IMR-90 (cell line): ENCODE results near the gene KRT3. TPM values are rescaled to one million over a fixed set of nuclear protein-coding genes. Genes with fewer than 3 reads are reported as not detected.

ENCODE experiments used
- ATAC-seq: fragments of 200-7000 bp; cut with Tn5 transposase; 2 replicates; pipeline ENCODE4 v1.9.1; 2020; ENCODE audit warnings: low read depth, mild to moderate bottlenecking, moderate library complexity
- BruUV-seq: library from RNA; stranded (reverse); fragments of 400-500 nt; replicated peaks from 2 replicates; lab custom pipeline; 2021; lab: Mats Ljungman, UMichigan
- CTCF ChIA-PET: fragments of 300-600 bp; formaldehyde crosslinking; extraction: SDS; loops from one replicate; lab custom pipeline; 2021; ENCODE audit warnings: antibody characterized with exemption; lab: Yijun Ruan, JAX
- POLR2A ChIA-PET: fragments of 300-600 bp; sonication (Branson Sonifier 250); formaldehyde crosslinking; loops from one replicate; lab custom pipeline; 2022; ENCODE audit warnings: antibody characterized with exemption; ENCODE audit not compliant: unreplicated experiment; lab: Charles Lee
- DNase-seq: peaks from one replicate; pipeline ENCODE4 v3.0.0; 2013
- H2AFZ ChIP-seq: replicated peaks from 2 replicates; pipeline ENCODE3; 2013; ENCODE audit warnings: low read length, mild to moderate bottlenecking; ENCODE audit not compliant: poor library complexity
- H2AK5ac ChIP-seq: 2 replicates; pipeline ENCODE4 v1.6.1; 2013; ENCODE audit warnings: low read depth, low read length, inconsistent platforms
- H2AK9ac ChIP-seq: replicated peaks from 2 replicates; pipeline ENCODE3; 2013; ENCODE audit warnings: mild to moderate bottlenecking, low read depth, low read length, moderate library complexity; ENCODE audit not compliant: poor library complexity
- H2BK120ac ChIP-seq: 2 replicates; pipeline ENCODE4 v1.6.1; 2013; ENCODE audit warnings: low read depth, low read length, inconsistent platforms
- H2BK15ac ChIP-seq: 3 replicates; pipeline ENCODE4 v1.6.1; 2013; ENCODE audit warnings: low read depth, low read length, inconsistent platforms
- H2BK20ac ChIP-seq: 2 replicates; pipeline ENCODE4 v1.6.1; 2013; ENCODE audit warnings: low read depth, mild to moderate bottlenecking, inconsistent platforms, low read length, moderate library complexity
- H2BK5ac ChIP-seq: 2 replicates; pipeline ENCODE4 v1.6.1; 2013; ENCODE audit warnings: mild to moderate bottlenecking, low read depth, low read length, inconsistent platforms; ENCODE audit not compliant: poor library complexity, severe bottlenecking
- H3K14ac ChIP-seq: replicated peaks from 2 replicates; pipeline ENCODE4 v1.6.1; 2013; ENCODE audit warnings: low read depth, low read length, inconsistent platforms
- H3K18ac ChIP-seq: 2 replicates; pipeline ENCODE4 v1.6.1; 2013; ENCODE audit warnings: low read depth, low read length, control low read depth
- H3K23ac ChIP-seq: 2 replicates; pipeline ENCODE4 v1.6.1; 2013; ENCODE audit warnings: low read depth, low read length, inconsistent platforms
- H3K27ac ChIP-seq: 2 replicates; pipeline ENCODE4 v1.5.1; 2013; ENCODE audit warnings: mild to moderate bottlenecking, control low read depth, low read length; ENCODE audit not compliant: insufficient read depth
- H3K27me3 ChIP-seq: 2 replicates; pipeline ENCODE4 v1.6.1; 2013; ENCODE audit warnings: low read length; ENCODE audit not compliant: control insufficient read depth, insufficient read depth
- H3K36me3 ChIP-seq: 2 replicates; pipeline ENCODE4 v1.6.1; 2013; ENCODE audit warnings: low read length, mixed read lengths; ENCODE audit not compliant: control insufficient read depth, insufficient read depth
- H3K4ac ChIP-seq: 2 replicates; pipeline ENCODE4 v1.6.1; 2013; ENCODE audit warnings: low read depth, low read length, inconsistent platforms
- H3K4me1 ChIP-seq: 2 replicates; pipeline ENCODE4 v1.6.1; 2013; ENCODE audit warnings: low read length, mixed read lengths; ENCODE audit not compliant: control insufficient read depth, insufficient read depth
- H3K4me2 ChIP-seq: 2 replicates; pipeline ENCODE4 v1.6.1; 2013; ENCODE audit warnings: low read depth, mild to moderate bottlenecking, control low read depth, low read length, moderate library complexity
- H3K4me3 ChIP-seq: 2 replicates; pipeline ENCODE4 v1.5.1; 2013; ENCODE audit warnings: low read depth, mild to moderate bottlenecking, control low read depth, low read length, moderate library complexity; ENCODE audit not compliant: insufficient read depth
- H3K56ac ChIP-seq: 2 replicates; pipeline ENCODE4 v1.6.1; 2013; ENCODE audit warnings: low read length, inconsistent platforms; ENCODE audit not compliant: insufficient read depth; ENCODE audit errors: extremely low read depth
- H3K79me1 ChIP-seq, 2 experiments: 2 replicates each; pipeline ENCODE4 v1.6.1; 2013; ENCODE audit warnings: low read length in 2 of 2, inconsistent platforms in 1 of 2, low read depth in 1 of 2
- H3K9ac ChIP-seq: 2 replicates; pipeline ENCODE4 v1.6.1; 2013; ENCODE audit warnings: low read depth, low read length, control low read depth
- H3K9me1 ChIP-seq: 2 replicates; pipeline ENCODE4 v1.6.1; 2013; ENCODE audit warnings: low read length, inconsistent platforms; ENCODE audit not compliant: insufficient read depth
- H3K9me3 ChIP-seq: 2 replicates; pipeline ENCODE4 v1.6.1; 2013; ENCODE audit warnings: low read length; ENCODE audit not compliant: control insufficient read depth, insufficient read depth
- H4K20me1 ChIP-seq: 2 replicates; pipeline ENCODE4 v1.6.1; 2013; ENCODE audit warnings: low read length, inconsistent platforms; ENCODE audit not compliant: insufficient read depth
- H4K5ac ChIP-seq: 2 replicates; pipeline ENCODE4 v1.6.1; 2013; ENCODE audit warnings: mild to moderate bottlenecking, low read depth, low read length, control low read depth
- H4K8ac ChIP-seq, 2 experiments: 2 replicates each; pipeline ENCODE4 v1.6.1; 2013; ENCODE audit warnings: low read depth in 2 of 2, low read length in 2 of 2, control low read depth in 1 of 2, inconsistent platforms in 1 of 2
- H4K91ac ChIP-seq: 2 replicates; pipeline ENCODE4 v1.6.1; 2013; ENCODE audit warnings: low read depth, low read length, inconsistent platforms; ENCODE audit not compliant: insufficient read depth
- BHLHE40 ChIP-seq: fragments of 150-350 bp; IDR thresholded peaks from 2 replicates; pipeline ENCODE4 v1.6.1; 2016; ENCODE audit warnings: mild to moderate bottlenecking, low read depth, low read length
- CEBPB ChIP-seq: IDR thresholded peaks from 2 replicates; pipeline ENCODE4 v1.6.1; 2012; ENCODE audit warnings: low read depth, low read length, improper control_type of control experiment
- CHD1 ChIP-seq: IDR thresholded peaks from 2 replicates; pipeline ENCODE4 v1.6.1; 2012; ENCODE audit warnings: low read depth, low read length, improper control_type of control experiment
- MAFK ChIP-seq: IDR thresholded peaks from 2 replicates; pipeline ENCODE4 v1.6.1; 2012; ENCODE audit warnings: low read depth, low read length, improper control_type of control experiment
- MAZ ChIP-seq: IDR thresholded peaks from 2 replicates; pipeline ENCODE4 v1.6.1; 2012; ENCODE audit warnings: low read depth, mild to moderate bottlenecking, low read length, improper control_type of control experiment, moderate library complexity, borderline replicate concordance
- MXI1 ChIP-seq: IDR thresholded peaks from 2 replicates; pipeline ENCODE4 v1.6.1; 2012; ENCODE audit warnings: low read depth, mild to moderate bottlenecking, low read length, moderate library complexity, borderline replicate concordance
- NFE2L2 ChIP-seq: fragments of 150-350 bp; IDR thresholded peaks from 2 replicates; pipeline ENCODE4 v1.6.1; 2016; ENCODE audit warnings: low read depth, mild to moderate bottlenecking, low read length
- POLR2A ChIP-seq: IDR thresholded peaks from 2 replicates; pipeline ENCODE4 v1.6.1; 2012; ENCODE audit warnings: mild to moderate bottlenecking, low read depth, low read length
- RAD21 ChIP-seq: IDR thresholded peaks from 2 replicates; pipeline ENCODE4 v1.6.1; 2012; ENCODE audit warnings: low read length, improper control_type of control experiment
- RCOR1 ChIP-seq: IDR thresholded peaks from 2 replicates; pipeline ENCODE4 v1.6.1; 2012; ENCODE audit warnings: mild to moderate bottlenecking, low read length, improper control_type of control experiment; ENCODE audit not compliant: insufficient replicate concordance
- RFX5 ChIP-seq: IDR thresholded peaks from 2 replicates; pipeline ENCODE4 v1.8.0; 2012; ENCODE audit warnings: low read depth, mild to moderate bottlenecking, low read length, moderate library complexity
- dilution Hi-C: fragments of 300-500 bp; cut with HindIII; formaldehyde crosslinking; loops from one replicate; pipeline ENCODE4 v1.14.3; 2018; ENCODE audit warnings: low sequenced_read_pairs; ENCODE audit not compliant: unreplicated experiment
- in situ Hi-C: fragments of 300-500 bp; cut with MboI; formaldehyde crosslinking; loops from 3 replicates; pipeline ENCODE4 v1.14.3; 2019; ENCODE audit warnings: low sequenced_read_pairs, inconsistent platforms, mixed read lengths
- intact Hi-C: fragments of 100-400 bp; cut with micrococcal nuclease; formaldehyde crosslinking; loops from 2 replicates; pipeline ENCODE4 v1.10.0; 2022
- polyA plus RNA-seq, 3 experiments: library from polyadenylated mRNA; depleted of rRNA; stranded (reverse); fragments of >200 nt; gene quantifications; 2 replicates each; pipeline ENCODE4 v1.2.3, GENCODE V29; 2012; ENCODE audit warnings: low replicate concordance in 1 of 3
- total RNA-seq: library from RNA; depleted of rRNA; stranded (reverse); fragments of >200 nt; gene quantifications from 2 replicates; pipeline ENCODE4 v1.2.3, GENCODE V29; 2012
- TF ChIP-seq, protein P1 (sequence below): fragments of 150-350 bp; IDR thresholded peaks from 2 replicates; pipeline ENCODE4 v1.6.1; 2016; ENCODE audit warnings: low read depth, mild to moderate bottlenecking, low read length, moderate library complexity, borderline replicate concordance
- TF ChIP-seq, protein P2 (sequence below): conservative IDR thresholded peaks from 2 replicates; pipeline ENCODE4 v1.5.1; 2012; ENCODE audit warnings: mild to moderate bottlenecking, low read depth, low read length, improper control_type of control experiment

Gene KRT3
- total and polyA plus RNA-seq, 2 of the 4 experiments (the other 2 are of a cell fraction), result not detected

DNA sequence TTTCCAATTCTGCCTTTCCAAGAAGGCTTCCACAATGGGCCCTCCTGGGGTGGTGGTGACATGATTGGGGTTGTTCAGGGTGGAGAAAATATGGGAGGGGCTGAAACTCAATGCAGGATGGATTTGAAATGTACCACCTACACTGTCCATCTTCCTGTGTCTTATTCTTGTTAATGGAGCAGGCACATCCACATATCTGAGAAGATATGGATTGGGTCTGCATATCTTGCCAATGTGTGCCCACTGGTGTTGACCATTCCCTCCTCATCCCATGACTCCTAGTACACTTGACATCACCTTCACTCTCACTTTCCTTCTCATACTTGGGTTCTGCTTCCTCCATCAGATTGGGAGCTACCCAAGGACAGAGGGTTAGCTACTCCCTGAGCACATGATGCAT is 26.0 kb downstream of the KRT3 start:
- Histone ChIP-seq H3K4me1 (no peaks in the 10 kb centered on the region), H2AK9ac (no peak overlapping the region), H3K18ac (no peak overlapping the region), H3K36me3 (no peaks in the 10 kb centered on the region), H2BK20ac (no peak overlapping the region), H4K91ac (no peak overlapping the region), H3K9me3 (no peaks in the 10 kb centered on the region), H3K79me1 (no peaks in the 10 kb centered on the region), H2BK120ac (no peak overlapping the region), H2AFZ (no peak overlapping the region), H3K9ac (no peak overlapping the region), H3K14ac (no peak overlapping the region), H3K4ac (no peak overlapping the region), H2AK5ac (no peak overlapping the region), H2BK5ac (no peak overlapping the region), H2BK15ac (no peak overlapping the region), H4K20me1 (no peaks in the 10 kb centered on the region), H3K9me1 (no peaks in the 10 kb centered on the region), H3K23ac (no peak overlapping the region), H4K8ac (no peak overlapping the region), H3K4me3 (no peak overlapping the region), H3K56ac (no peak overlapping the region), H3K27ac (no peak overlapping the region), H4K5ac (no peak overlapping the region), H3K27me3 (peaks cover 19% of the 10 kb centered on the region), H3K4me2 (no peak overlapping the region)
- TF ChIP-seq RCOR1 (no peak), MAZ (no peak), MXI1 (no peak), RFX5 (no peak), CHD1 (no peak), MAFK (no peak), BHLHE40 (no peak), NFE2L2 (no peak), POLR2A (no peak), RAD21 (no peak), CEBPB (no peak)
- TF ChIP-seq, protein P1, sequence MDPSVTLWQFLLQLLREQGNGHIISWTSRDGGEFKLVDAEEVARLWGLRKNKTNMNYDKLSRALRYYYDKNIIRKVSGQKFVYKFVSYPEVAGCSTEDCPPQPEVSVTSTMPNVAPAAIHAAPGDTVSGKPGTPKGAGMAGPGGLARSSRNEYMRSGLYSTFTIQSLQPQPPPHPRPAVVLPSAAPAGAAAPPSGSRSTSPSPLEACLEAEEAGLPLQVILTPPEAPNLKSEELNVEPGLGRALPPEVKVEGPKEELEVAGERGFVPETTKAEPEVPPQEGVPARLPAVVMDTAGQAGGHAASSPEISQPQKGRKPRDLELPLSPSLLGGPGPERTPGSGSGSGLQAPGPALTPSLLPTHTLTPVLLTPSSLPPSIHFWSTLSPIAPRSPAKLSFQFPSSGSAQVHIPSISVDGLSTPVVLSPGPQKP, result no peak
- TF ChIP-seq, protein P2, sequence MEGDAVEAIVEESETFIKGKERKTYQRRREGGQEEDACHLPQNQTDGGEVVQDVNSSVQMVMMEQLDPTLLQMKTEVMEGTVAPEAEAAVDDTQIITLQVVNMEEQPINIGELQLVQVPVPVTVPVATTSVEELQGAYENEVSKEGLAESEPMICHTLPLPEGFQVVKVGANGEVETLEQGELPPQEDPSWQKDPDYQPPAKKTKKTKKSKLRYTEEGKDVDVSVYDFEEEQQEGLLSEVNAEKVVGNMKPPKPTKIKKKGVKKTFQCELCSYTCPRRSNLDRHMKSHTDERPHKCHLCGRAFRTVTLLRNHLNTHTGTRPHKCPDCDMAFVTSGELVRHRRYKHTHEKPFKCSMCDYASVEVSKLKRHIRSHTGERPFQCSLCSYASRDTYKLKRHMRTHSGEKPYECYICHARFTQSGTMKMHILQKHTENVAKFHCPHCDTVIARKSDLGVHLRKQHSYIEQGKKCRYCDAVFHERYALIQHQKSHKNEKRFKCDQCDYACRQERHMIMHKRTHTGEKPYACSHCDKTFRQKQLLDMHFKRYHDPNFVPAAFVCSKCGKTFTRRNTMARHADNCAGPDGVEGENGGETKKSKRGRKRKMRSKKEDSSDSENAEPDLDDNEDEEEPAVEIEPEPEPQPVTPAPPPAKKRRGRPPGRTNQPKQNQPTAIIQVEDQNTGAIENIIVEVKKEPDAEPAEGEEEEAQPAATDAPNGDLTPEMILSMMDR, result no peak
- intact Hi-C loops (no loop called here), in situ Hi-C loops (no loop called here), dilution Hi-C loops (no loop called here)
- no peak for DNase-seq
- no peak for ATAC-seq
- no TSS peak for BruUV-seq
- POLR2A ChIA-PET, result no interaction called here
- CTCF ChIA-PET, result no interaction called here
